Muscle of leg (tissue), 11 donors: ENCODE measurements around the gene SLC30A10. TPM values are rescaled to one million over a fixed set of nuclear protein-coding genes. Genes with fewer than 3 reads are reported as not detected.
"Not testable (repeated sequence)": the region's sequence is repeated elsewhere in the genome, so short reads cannot be mapped to it uniquely, and the experiment has no call there.

ENCODE experiments used
- DNase-seq: peaks from one replicate; pipeline ENCODE4 v3.0.0; 2013
- H3K27ac ChIP-seq: one replicate; pipeline ENCODE4 v1.5.1; 2013; ENCODE audit warnings: mild to moderate bottlenecking, low read length, control low read depth
- H3K27me3 ChIP-seq: one replicate; pipeline ENCODE4 v1.6.1; 2013; ENCODE audit warnings: low read length; ENCODE audit not compliant: control insufficient read depth, insufficient read depth
- H3K36me3 ChIP-seq: one replicate; pipeline ENCODE4 v1.6.1; 2013; ENCODE audit warnings: low read length; ENCODE audit not compliant: control insufficient read depth, insufficient read depth
- H3K4me1 ChIP-seq: one replicate; pipeline ENCODE4 v1.6.1; 2013; ENCODE audit warnings: low read length; ENCODE audit not compliant: control insufficient read depth, insufficient read depth
- H3K4me3 ChIP-seq: one replicate; pipeline ENCODE4 v1.5.1; 2013; ENCODE audit warnings: low read length, control low read depth
- H3K9me3 ChIP-seq: replicated peaks from 2 replicates; pipeline ENCODE4 v1.6.1; 2013; ENCODE audit warnings: low read depth, low read length; ENCODE audit not compliant: control insufficient read depth
- WGBS: methylation state at CpG from one replicate; pipeline ENCODE4 v1.1.5; 2013; ENCODE audit warnings: missing lambda C conversion rate; ENCODE audit not compliant: insufficient coverage; 5-methylcytosine and 5-hydroxymethylcytosine counted together
- polyA plus RNA-seq, 8 donors: library from polyadenylated mRNA; unstranded; fragments of 120-200 nt; gene quantifications; one replicate each; pipeline versions ENCODE4 v1.2.1 to v1.2.3, GENCODE V29; 2013; ENCODE audit warnings: inconsistent platforms in 1 of 8, low replicate concordance in 1 of 8; ENCODE audit not compliant: insufficient read length in 8 of 8, insufficient read depth in 1 of 8
- total RNA-seq: library from RNA; stranded (reverse); fragments of 120-200 nt; gene quantifications from one replicate; pipeline ENCODE4 v1.2.4, GENCODE V29; 2013

SLC30A10 gene
- total and polyA plus RNA-seq, 9 donors, result 0.25 to 1.5 (median 0.40) TPM

GRCh38 chr1:219880765-219881457 is 47.4 kb downstream of the SLC30A10 start:
- H3K4me3 ChIP-seq, result no peak overlapping the region
- no peaks in the 10 kb centered on the region for H3K9me3 ChIP-seq
- no peaks in the 10 kb centered on the region for H3K36me3 ChIP-seq
- H3K27ac ChIP-seq, result no peak overlapping the region
- no peaks in the 10 kb centered on the region for H3K27me3 ChIP-seq
- DNase-seq, result no peak
- H3K4me1 ChIP-seq, result no peaks in the 10 kb centered on the region

- WGBS, result 68% methylated on average over 3 of the region's 5 CpGs
- no peaks in the 10 kb centered on the region for H3K4me1 ChIP-seq
- no peaks in the 10 kb centered on the region for H3K27me3 ChIP-seq
- H3K27ac ChIP-seq, result no peak overlapping the region
- no peak for DNase-seq
- no peaks in the 10 kb centered on the region for H3K36me3 ChIP-seq
- no peak overlapping the region for H3K4me3 ChIP-seq
- no peaks in the 10 kb centered on the region for H3K9me3 ChIP-seq
Observed at GRCh38 chr1:219876798-219877209, 51.6 kb downstream of the SLC30A10 start.

DNA sequence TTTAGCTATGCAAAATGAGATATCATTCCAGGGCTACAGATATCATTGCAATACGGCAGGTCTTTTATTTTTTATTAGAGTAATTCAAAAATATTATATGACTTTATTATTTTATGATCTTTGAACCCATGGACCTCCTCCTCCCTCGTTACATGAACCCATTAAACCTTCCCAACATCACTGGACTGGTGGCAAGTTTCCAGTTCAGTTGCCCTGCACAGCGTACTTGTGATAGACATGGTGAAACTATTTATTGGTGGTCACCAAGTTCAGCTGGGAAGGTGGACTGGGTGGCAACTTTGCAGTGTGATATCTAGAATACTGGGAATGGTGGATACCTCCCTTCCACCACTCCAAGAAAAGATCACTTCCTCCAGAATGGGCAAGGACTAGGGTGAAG is 52.5 kb downstream of the SLC30A10 start:
- no peak overlapping the region for H3K27ac ChIP-seq

GRCh38 chr1:219872538-219872937 is 55.8 kb downstream of the SLC30A10 start:
- DNase-seq, H3K36me3 ChIP-seq, H3K27me3 ChIP-seq, H3K4me1 ChIP-seq, H3K4me3 ChIP-seq, H3K27ac ChIP-seq, H3K9me3 ChIP-seq: not testable (repeated sequence)
- no CpG with 5 or more reads among the region's 1 CpG for WGBS

More for the DNA sequence above, 52.5 kb downstream of the SLC30A10 start:
- no peak for DNase-seq
- Histone ChIP-seq H3K27me3 (no peaks in the 10 kb centered on the region), H3K4me3 (no peak overlapping the region), H3K9me3 (no peaks in the 10 kb centered on the region), H3K4me1 (no peaks in the 10 kb centered on the region), H3K36me3 (no peaks in the 10 kb centered on the region)
- WGBS, result no CpG with 5 or more reads among the region's 3 CpGs

DNA sequence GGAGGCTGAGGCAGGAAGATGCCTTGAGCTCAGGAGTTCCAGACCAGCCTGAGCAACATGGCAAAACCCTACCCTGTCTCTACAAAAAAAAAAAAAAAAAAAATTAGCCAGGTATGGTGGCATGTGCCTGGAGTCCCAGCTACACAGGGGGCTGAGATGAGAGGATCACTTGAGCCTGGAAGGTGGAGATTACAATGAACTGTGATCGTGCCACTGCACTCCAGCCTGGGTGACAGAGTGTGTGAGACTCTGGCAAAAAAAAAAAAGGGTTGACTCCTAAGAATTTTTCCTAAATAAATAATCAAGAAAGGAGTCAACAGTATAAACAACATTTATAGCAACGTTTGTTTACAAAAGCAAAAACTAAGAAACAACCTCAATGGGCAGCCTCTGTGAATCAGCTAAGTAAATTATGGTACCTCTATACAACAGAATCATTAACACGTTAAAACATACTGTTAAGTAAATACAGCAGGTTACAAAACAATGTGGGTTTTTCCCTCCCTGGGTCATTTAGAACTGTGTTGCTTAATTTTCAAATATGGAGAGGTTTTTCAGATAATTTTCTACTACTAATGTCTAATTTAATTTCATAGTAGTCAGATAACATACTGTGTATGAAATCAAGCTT is 56.8 kb downstream of the SLC30A10 start:
- H3K4me1 ChIP-seq, result no peaks in the 10 kb centered on the region
- WGBS, result no CpG with 5 or more reads among the region's 3 CpGs
- H3K4me3 ChIP-seq, result no peak overlapping the region
- no peak for DNase-seq
- H3K36me3 ChIP-seq, result no peaks in the 10 kb centered on the region
- H3K9me3 ChIP-seq, result no peaks in the 10 kb centered on the region
- no peak overlapping the region for H3K27ac ChIP-seq
- H3K27me3 ChIP-seq, result no peaks in the 10 kb centered on the region

- not testable (repeated sequence) for DNase-seq, H3K36me3 ChIP-seq, H3K4me1 ChIP-seq, H3K27ac ChIP-seq, H3K9me3 ChIP-seq, H3K27me3 ChIP-seq, H3K4me3 ChIP-seq
- WGBS, result no CpG with 5 or more reads among the region's 3 CpGs
Observed at GRCh38 chr1:219868615-219869014, 59.7 kb downstream of the SLC30A10 start.

Other genes starting within 250 kb of the SLC30A10 start
- 76.4 TPM for gene EPRS1, start 117.9 kb upstream of the SLC30A10 start, total RNA-seq
- gene EPRS1, start 117.9 kb upstream of the SLC30A10 start, polyA plus RNA-seq, result 100 to 1,000 TPM in 2 of 8 donors, 10 to 100 TPM in 6; 71.9 to 102 (median 89.3) TPM
- gene BPNT1, start 161.2 kb upstream of the SLC30A10 start, total RNA-seq, result 14.5 TPM
- gene BPNT1, start 161.2 kb upstream of the SLC30A10 start, polyA plus RNA-seq, result 10 to 100 TPM; 19.8 to 33.5 (median 24.6) TPM
- gene IARS2, start 165.6 kb upstream of the SLC30A10 start, total RNA-seq, result 46.3 TPM
- gene IARS2, start 165.6 kb upstream of the SLC30A10 start, polyA plus RNA-seq, result 10 to 100 TPM; 45.3 to 53.0 (median 49.4) TPM